GM23248 (cell line): ENCODE results near the gene RAB28. TPM values are rescaled to one million over a fixed set of nuclear protein-coding genes. Genes with fewer than 3 reads are reported as not detected.
A peak's percentile ranks its signal among the peaks of the same experiment; 100 is the strongest.

Experiments used
- DNase-seq: peaks from one replicate; pipeline ENCODE4 v3.0.0-alpha.2; 2015
- H2AFZ ChIP-seq: fragments of 200-600 bp; sonication (generic); 2 replicates; pipeline ENCODE4 v1.6.1; 2016; ENCODE audit warnings: antibody characterized with exemption
- H3F3A ChIP-seq: fragments of 200-600 bp; sonication (generic); 2 replicates; pipeline ENCODE4 v1.6.1; 2016; ENCODE audit warnings: mild to moderate bottlenecking, antibody characterized with exemption, mixed run types; ENCODE audit not compliant: insufficient read depth
- H3K27ac ChIP-seq: fragments of 200-600 bp; sonication (generic); 2 replicates; pipeline ENCODE4 v1.5.1; 2016; ENCODE audit warnings: mild to moderate bottlenecking
- H3K27me3 ChIP-seq: fragments of 200-600 bp; sonication (generic); replicated peaks from 2 replicates; pipeline ENCODE4 v1.6.1; 2016; ENCODE audit warnings: mild to moderate bottlenecking; ENCODE audit not compliant: insufficient read depth
- H3K36me3 ChIP-seq: fragments of 200-600 bp; sonication (generic); 2 replicates; pipeline ENCODE4 v1.6.1; 2016; ENCODE audit warnings: low read depth, mild to moderate bottlenecking
- H3K4me1 ChIP-seq: fragments of 200-600 bp; sonication (generic); 2 replicates; pipeline ENCODE4 v1.6.1; 2016; ENCODE audit warnings: mild to moderate bottlenecking; ENCODE audit not compliant: insufficient read depth
- H3K4me2 ChIP-seq: fragments of 200-600 bp; sonication (generic); one replicate; pipeline ENCODE4 v1.6.1; 2016; ENCODE audit warnings: mild to moderate bottlenecking; ENCODE audit not compliant: unreplicated experiment
- H3K4me3 ChIP-seq: fragments of 200-600 bp; sonication (generic); 2 replicates; pipeline ENCODE4 v1.5.1; 2016; ENCODE audit warnings: mild to moderate bottlenecking
- H3K79me2 ChIP-seq: fragments of 200-600 bp; sonication (generic); 2 replicates; pipeline ENCODE4 v1.6.1; 2016; ENCODE audit warnings: mild to moderate bottlenecking; ENCODE audit not compliant: insufficient read depth
- H3K9ac ChIP-seq: fragments of 200-600 bp; sonication (generic); 2 replicates; pipeline ENCODE4 v1.6.1; 2016; ENCODE audit warnings: mild to moderate bottlenecking
- H3K9me2 ChIP-seq: fragments of 200-600 bp; sonication (generic); 2 replicates; pipeline ENCODE4 v1.6.1; 2016; ENCODE audit warnings: mixed run types, mild to moderate bottlenecking, moderate library complexity; ENCODE audit not compliant: insufficient read depth
- H3K9me3 ChIP-seq: fragments of 200-600 bp; sonication (generic); one replicate; pipeline ENCODE4 v1.6.1; 2017; ENCODE audit warnings: low read depth
- H4K20me1 ChIP-seq: fragments of 200-600 bp; sonication (generic); 2 replicates; pipeline ENCODE4 v1.6.0; 2016; ENCODE audit not compliant: insufficient read depth
- EZH2 ChIP-seq: fragments of 200-600 bp; sonication (generic); IDR thresholded peaks from 2 replicates; pipeline ENCODE4 v1.6.1; 2018; ENCODE audit warnings: antibody characterized with exemption, mild to moderate bottlenecking; ENCODE audit not compliant: insufficient read depth, poor library complexity, severe bottlenecking
- EZH2phosphoT487 ChIP-seq: fragments of 200-600 bp; sonication (generic); IDR thresholded peaks from 2 replicates; pipeline ENCODE4 v1.6.1; 2018; ENCODE audit warnings: antibody characterized with exemption, moderate library complexity, mild to moderate bottlenecking, low read depth; ENCODE audit not compliant: insufficient read depth
- WGBS, 2 experiments: methylation state at CpG; one replicate each; pipeline ENCODE4 v1.1.6; 2015 to 2017; ENCODE audit warnings: low lambda C conversion rate in 2 of 2, low coverage in 1 of 2; ENCODE audit errors: missing lambda C conversion rate in 2 of 2; 5-methylcytosine and 5-hydroxymethylcytosine counted together
- in situ Hi-C: fragments of 300-500 bp; cut with MboI; formaldehyde crosslinking; loops from 2 replicates; pipeline ENCODE4 v1.15.0; 2020
- polyA plus RNA-seq: library from polyadenylated mRNA; unstranded; fragments of >200 nt; fragmentation: Nextera tagmentation; extraction: Ambion mirVana; gene quantifications from 2 replicates; pipeline ENCODE4 v1.2.1, GENCODE V29; 2016
- total RNA-seq: library from RNA; depleted of rRNA; stranded (reverse); fragments of >200 nt; shearing (Covaris generic); gene quantifications from 2 replicates; pipeline ENCODE4 v1.2.3, GENCODE V29; 2014

Gene RAB28
- total and polyA plus RNA-seq, 2 experiments from 2014 or later, result 18.9 to 26.5 TPM

- Histone ChIP-seq H3F3A (no peaks in the 10 kb centered on the region), H3K36me3 (no peaks in the 10 kb centered on the region), H3K27ac (no peak overlapping the region), H3K27me3 (no peaks in the 10 kb centered on the region), H3K9ac (no peak overlapping the region), H2AFZ (no peak overlapping the region), H3K9me3 (no peaks in the 10 kb centered on the region), H3K79me2 (no peaks in the 10 kb centered on the region), H3K4me1 (no peaks in the 10 kb centered on the region), H3K4me2 (no peak overlapping the region), H3K4me3 (no peak overlapping the region), H3K9me2 (no peaks in the 10 kb centered on the region), H4K20me1 (no peaks in the 10 kb centered on the region)
- WGBS, 2 experiments, result 87 to 91% methylated on average over 7 of the region's 7 CpGs
- in situ Hi-C loops, result no loop called here
- no peak for TF ChIP-seq EZH2
- TF ChIP-seq EZH2phosphoT487, result no peak
- no peak for DNase-seq
Measured at GRCh38 chr4:13355111-13355880, 128.8 kb downstream of the RAB28 start.

GRCh38 chr4:13349096-13349495, 135.0 kb downstream of the RAB28 start:
- TF ChIP-seq EZH2, result no peak
- TF ChIP-seq EZH2phosphoT487, result no peak
- peak; percentile 56 for DNase-seq
- no peak overlapping the region for H3K9ac ChIP-seq
- H3K4me2 ChIP-seq, result no peak overlapping the region
- no peaks in the 10 kb centered on the region for H3K9me3 ChIP-seq
- in situ Hi-C loops, result no loop called here
- WGBS, 2 experiments, result 85 to 86% methylated on average over 3 of the region's 3 CpGs
- no peaks in the 10 kb centered on the region for H3K36me3 ChIP-seq
- H3K27ac ChIP-seq, result no peak overlapping the region
- H4K20me1 ChIP-seq, result no peaks in the 10 kb centered on the region
- H3K79me2 ChIP-seq, result no peaks in the 10 kb centered on the region
- no peak overlapping the region for H3K4me3 ChIP-seq
- H3K27me3 ChIP-seq, result no peaks in the 10 kb centered on the region
- H3K4me1 ChIP-seq, result peaks cover 18% of the 10 kb centered on the region
- H3F3A ChIP-seq, result peaks cover 18% of the 10 kb centered on the region
- no peaks in the 10 kb centered on the region for H3K9me2 ChIP-seq
- H2AFZ ChIP-seq, result no peak overlapping the region

GRCh38 chr4:13348216-13348615, 135.9 kb downstream of the RAB28 start:
- Histone ChIP-seq H3K9ac (no peak overlapping the region), H3K4me2 (peak overlapping the region; percentile 2), H3K27me3 (no peaks in the 10 kb centered on the region), H3F3A (peaks cover 18% of the 10 kb centered on the region), H3K36me3 (no peaks in the 10 kb centered on the region), H3K9me3 (no peaks in the 10 kb centered on the region), H2AFZ (no peak overlapping the region), H3K79me2 (no peaks in the 10 kb centered on the region), H3K27ac (peak overlapping the region; percentile 5), H3K9me2 (no peaks in the 10 kb centered on the region), H3K4me1 (peaks cover 18% of the 10 kb centered on the region), H4K20me1 (no peaks in the 10 kb centered on the region), H3K4me3 (no peak overlapping the region)
- 63 to 72% methylated on average over 3 of the region's 3 CpGs for WGBS, 2 experiments
- in situ Hi-C loops, result no loop called here
- TF ChIP-seq EZH2phosphoT487 (no peak), EZH2 (no peak)
- no peak for DNase-seq

- Histone ChIP-seq H3K4me1 (peaks cover 18% of the 10 kb centered on the region), H3K79me2 (no peaks in the 10 kb centered on the region), H3K36me3 (no peaks in the 10 kb centered on the region), H3K27ac (peak overlapping the region; percentile 5), H4K20me1 (no peaks in the 10 kb centered on the region), H3K9me2 (no peaks in the 10 kb centered on the region), H3K27me3 (no peaks in the 10 kb centered on the region), H3K9me3 (no peaks in the 10 kb centered on the region), H3K9ac (no peak overlapping the region), H3K4me3 (no peak overlapping the region), H3F3A (peaks cover 18% of the 10 kb centered on the region), H3K4me2 (peak overlapping the region; percentile 2), H2AFZ (no peak overlapping the region)
- no peak for TF ChIP-seq EZH2phosphoT487
- WGBS, 2 experiments, result 52 to 57% methylated on average over 4 of the region's 4 CpGs
- in situ Hi-C loops, result no loop called here
- peak; percentile 56 for DNase-seq
Measured at GRCh38 chr4:13347517-13348125, 136.5 kb downstream of the RAB28 start.
